CD4-positive, alpha-beta T cell treated with Interleukin-1 beta for 1 hour (primary cell): ENCODE results near the gene SLAIN2.
A peak's percentile ranks its signal among the peaks of the same experiment; 100 is the strongest.
"Not testable (repeated sequence)": the region's sequence is repeated elsewhere in the genome, so short reads cannot be mapped to it uniquely, and the experiment has no call there.

Source experiments
- DNase-seq, 2 donors: peaks; one replicate each; pipeline ENCODE4 v3.0.0-alpha.2; 2020 to 2022

SLAIN2 gene

GRCh38 chr4:48340965-48341775 lies at the start of gene SLAIN2:
Gene SLAIN2, plus strand, starts transcription at chr4:48341529. Its CDS starts 211 bp downstream, at chr4:48341740.
- DNase-seq, result peak; percentile 96 to 99

- DNase-seq, result not testable (repeated sequence)
These were observed 49.0 kb upstream of the SLAIN2 start for GRCh38 chr4:48292218-48292790.

- DNase-seq, result no peak
These were observed 46.2 kb upstream of the SLAIN2 start for GRCh38 chr4:48295116-48295515.

GRCh38 chr4:48296365-48296764 lies 45.0 kb upstream of the SLAIN2 start:
- peak in 1 of 2 donors; percentile 19 for DNase-seq

- DNase-seq, result no peak
These were observed 44.0 kb upstream of the SLAIN2 start for GRCh38 chr4:48297256-48297846.

- no peak for DNase-seq
These were observed 41.8 kb upstream of the SLAIN2 start for GRCh38 chr4:48299560-48299959.

GRCh38 chr4:48300004-48300403 lies 41.3 kb upstream of the SLAIN2 start:
- DNase-seq, result no peak

- DNase-seq, result no peak
These were observed 35.8 kb upstream of the SLAIN2 start for GRCh38 chr4:48305508-48305907.

GRCh38 chr4:48307528-48307927 lies 33.8 kb upstream of the SLAIN2 start:
- DNase-seq, result no peak

- DNase-seq, result no peak
These were observed 32.4 kb upstream of the SLAIN2 start for GRCh38 chr4:48308901-48309300.

GRCh38 chr4:48311896-48312295 lies 29.4 kb upstream of the SLAIN2 start:
- no peak for DNase-seq

GRCh38 chr4:48314746-48315145 lies 26.6 kb upstream of the SLAIN2 start:
- DNase-seq, result not testable (repeated sequence)

- peak; percentile 14 to 53 for DNase-seq
These were observed 25.4 kb upstream of the SLAIN2 start for GRCh38 chr4:48315728-48316630.

GRCh38 chr4:48321312-48321711 lies 20.0 kb upstream of the SLAIN2 start:
- no peak for DNase-seq

GRCh38 chr4:48322063-48322462 lies 19.3 kb upstream of the SLAIN2 start:
- DNase-seq, result no peak

GRCh38 chr4:48324281-48324680 lies 17.0 kb upstream of the SLAIN2 start:
- no peak for DNase-seq

GRCh38 chr4:48329193-48329592 lies 12.1 kb upstream of the SLAIN2 start:
- DNase-seq, result no peak

GRCh38 chr4:48329976-48330375 lies 11.4 kb upstream of the SLAIN2 start:
- no peak for DNase-seq

- DNase-seq, result no peak
These were observed 9.6 kb upstream of the SLAIN2 start for GRCh38 chr4:48331577-48332330.

- no peak for DNase-seq
These were observed 8.7 kb upstream of the SLAIN2 start for GRCh38 chr4:48332661-48333060.

- DNase-seq, result no peak
These were observed 7.7 kb upstream of the SLAIN2 start for GRCh38 chr4:48333587-48333986.

GRCh38 chr4:48334236-48334635 lies 7.1 kb upstream of the SLAIN2 start:
- no peak for DNase-seq
